DOHH2 (cell line): ENCODE measurements around the gene FOXN3.
"Not testable (repeated sequence)": the region's sequence is repeated elsewhere in the genome, so short reads cannot be mapped to it uniquely, and the experiment has no call there.

ENCODE experiments used
- H3F3A ChIP-seq: fragments of 200-600 bp; sonication (generic), shearing (Covaris generic); 2 replicates; pipeline ENCODE4 v1.6.0; 2016; ENCODE audit warnings: antibody characterized with exemption, mild to moderate bottlenecking; ENCODE audit not compliant: control insufficient read depth, insufficient read depth
- H3K27ac ChIP-seq: fragments of 200-600 bp; sonication (generic); 2 replicates; pipeline ENCODE4 v1.5.1; 2014; ENCODE audit warnings: low read depth, mild to moderate bottlenecking, low read length, moderate library complexity
- H3K27me3 ChIP-seq: fragments of 200-600 bp; sonication (generic); 2 replicates; pipeline ENCODE4 v1.6.1; 2014; ENCODE audit warnings: mild to moderate bottlenecking, low read length, mixed read lengths; ENCODE audit not compliant: control insufficient read depth
- H3K36me3 ChIP-seq: fragments of 200-600 bp; sonication (generic); 2 replicates; pipeline ENCODE4 v1.6.1; 2014; ENCODE audit warnings: mild to moderate bottlenecking, low read length, moderate library complexity, mixed read lengths; ENCODE audit not compliant: control insufficient read depth
- H3K4me1 ChIP-seq: fragments of 200-600 bp; sonication (generic); 2 replicates; pipeline ENCODE4 v1.6.1; 2014; ENCODE audit warnings: mild to moderate bottlenecking, low read length, mixed read lengths; ENCODE audit not compliant: control insufficient read depth
- H3K4me2 ChIP-seq: fragments of 200-600 bp; sonication (generic); 2 replicates; pipeline ENCODE4 v1.6.0; 2014; ENCODE audit warnings: mild to moderate bottlenecking, low read length, moderate library complexity
- H3K4me3 ChIP-seq: fragments of 200-600 bp; sonication (generic); 2 replicates; pipeline ENCODE4 v1.5.1; 2014; ENCODE audit warnings: mild to moderate bottlenecking, low read length, mixed read lengths
- H3K79me2 ChIP-seq: fragments of 200-600 bp; sonication (generic); 2 replicates; pipeline ENCODE4 v1.6.1; 2014; ENCODE audit warnings: mild to moderate bottlenecking, low read length, mixed read lengths; ENCODE audit not compliant: control insufficient read depth
- H3K9me2 ChIP-seq: fragments of 200-600 bp; sonication (generic); replicated peaks from 2 replicates; pipeline ENCODE4 v1.6.1; 2014; ENCODE audit warnings: mild to moderate bottlenecking, low read length, mixed read lengths; ENCODE audit not compliant: control insufficient read depth
- H3K9me3 ChIP-seq: fragments of 200-600 bp; sonication (generic); 2 replicates; pipeline ENCODE4 v1.6.1; 2014; ENCODE audit warnings: antibody characterized with exemption, low read length, mixed read lengths; ENCODE audit not compliant: control insufficient read depth, insufficient read depth
- H4K20me1 ChIP-seq: fragments of 200-600 bp; sonication (generic); 2 replicates; pipeline ENCODE4 v1.6.0; 2014; ENCODE audit warnings: low read depth, mild to moderate bottlenecking, antibody characterized with exemption, low read length, moderate library complexity; ENCODE audit not compliant: control insufficient read depth, insufficient read depth
- EZH2phosphoT487 ChIP-seq: fragments of 200-600 bp; sonication (generic); IDR thresholded peaks from 2 replicates; pipeline ENCODE4 v1.6.1; 2017; ENCODE audit warnings: borderline replicate concordance, mild to moderate bottlenecking, antibody characterized with exemption, low read length, moderate library complexity, mixed read lengths
- TF ChIP-seq, protein P1 (sequence below): fragments of 200-600 bp; sonication (generic); IDR thresholded peaks from one replicate; pipeline ENCODE4 v1.5.1; 2014; ENCODE audit warnings: antibody characterized with exemption, mild to moderate bottlenecking, low read depth, low read length; ENCODE audit not compliant: poor library complexity, severe bottlenecking

FOXN3 gene

DNA sequence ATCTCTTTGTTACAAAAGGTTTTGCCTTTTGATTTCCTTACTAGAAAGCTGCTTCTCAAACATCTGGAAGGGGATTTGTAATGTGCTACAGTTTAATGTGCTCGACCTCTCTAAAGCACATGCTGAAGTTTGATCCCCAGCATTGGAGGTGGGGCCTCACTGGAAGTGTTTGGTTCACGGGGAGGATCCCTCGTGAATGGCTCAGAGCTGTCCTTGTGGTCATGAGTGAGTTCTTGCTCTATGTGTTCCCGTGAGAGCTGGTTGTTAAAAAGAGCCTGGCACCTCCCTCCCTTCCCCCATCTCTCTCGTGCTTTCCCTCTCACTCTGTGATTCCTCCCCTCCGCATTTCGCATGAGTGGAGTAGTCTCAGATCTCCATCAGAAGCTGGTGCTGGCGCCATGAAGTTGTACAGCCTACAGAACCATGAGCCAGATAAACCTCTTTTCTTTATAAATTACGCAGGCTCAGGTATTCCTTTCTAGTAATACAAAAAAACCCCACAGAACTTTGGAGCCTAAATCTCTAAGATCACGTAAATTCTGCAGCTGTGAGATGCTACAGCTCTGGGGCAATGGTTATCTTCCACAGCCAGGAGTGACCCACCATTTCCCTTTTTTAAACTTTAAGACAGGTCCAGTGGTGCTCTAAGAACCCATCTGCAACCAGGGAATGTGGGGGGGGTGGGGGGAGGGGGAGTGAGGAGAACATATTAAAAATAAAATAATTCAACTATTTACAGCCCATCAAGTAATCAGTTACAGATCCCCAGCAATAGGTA, 214.4 kb downstream of the FOXN3 start:
- no peaks in the 10 kb centered on the region for H3F3A ChIP-seq
- no peaks in the 10 kb centered on the region for H3K9me3 ChIP-seq
- no peaks in the 10 kb centered on the region for H4K20me1 ChIP-seq
- no peak overlapping the region for H3K27ac ChIP-seq
- no peak for TF ChIP-seq EZH2phosphoT487
- TF ChIP-seq, protein P1, sequence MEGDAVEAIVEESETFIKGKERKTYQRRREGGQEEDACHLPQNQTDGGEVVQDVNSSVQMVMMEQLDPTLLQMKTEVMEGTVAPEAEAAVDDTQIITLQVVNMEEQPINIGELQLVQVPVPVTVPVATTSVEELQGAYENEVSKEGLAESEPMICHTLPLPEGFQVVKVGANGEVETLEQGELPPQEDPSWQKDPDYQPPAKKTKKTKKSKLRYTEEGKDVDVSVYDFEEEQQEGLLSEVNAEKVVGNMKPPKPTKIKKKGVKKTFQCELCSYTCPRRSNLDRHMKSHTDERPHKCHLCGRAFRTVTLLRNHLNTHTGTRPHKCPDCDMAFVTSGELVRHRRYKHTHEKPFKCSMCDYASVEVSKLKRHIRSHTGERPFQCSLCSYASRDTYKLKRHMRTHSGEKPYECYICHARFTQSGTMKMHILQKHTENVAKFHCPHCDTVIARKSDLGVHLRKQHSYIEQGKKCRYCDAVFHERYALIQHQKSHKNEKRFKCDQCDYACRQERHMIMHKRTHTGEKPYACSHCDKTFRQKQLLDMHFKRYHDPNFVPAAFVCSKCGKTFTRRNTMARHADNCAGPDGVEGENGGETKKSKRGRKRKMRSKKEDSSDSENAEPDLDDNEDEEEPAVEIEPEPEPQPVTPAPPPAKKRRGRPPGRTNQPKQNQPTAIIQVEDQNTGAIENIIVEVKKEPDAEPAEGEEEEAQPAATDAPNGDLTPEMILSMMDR: no peak
- no peak overlapping the region for H3K4me2 ChIP-seq
- H3K36me3 ChIP-seq: no peaks in the 10 kb centered on the region
- no peaks in the 10 kb centered on the region for H3K4me1 ChIP-seq
- H3K9me2 ChIP-seq: no peaks in the 10 kb centered on the region
- H3K27me3 ChIP-seq: no peaks in the 10 kb centered on the region
- no peak overlapping the region for H3K4me3 ChIP-seq
- H3K79me2 ChIP-seq: no peaks in the 10 kb centered on the region

DNA sequence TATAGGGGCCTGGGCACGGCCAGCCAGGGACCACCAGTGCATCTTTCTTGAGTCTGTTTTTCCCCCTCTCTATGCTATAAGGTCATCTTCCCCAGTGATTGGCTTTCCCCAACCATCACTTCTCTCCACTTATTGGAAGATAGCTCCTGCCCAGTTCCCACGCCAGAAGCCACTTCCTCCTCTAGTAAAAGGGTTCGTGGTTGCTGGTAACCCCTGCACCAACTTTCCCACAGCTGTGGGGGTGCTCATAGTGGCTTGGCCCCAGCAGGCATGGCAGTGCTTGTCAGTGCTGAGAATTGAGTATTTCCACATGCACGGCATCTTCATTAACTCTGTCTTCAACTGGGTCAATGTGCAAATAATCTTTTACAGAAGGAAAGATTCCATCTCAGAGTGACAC, 215.4 kb downstream of the FOXN3 start:
- H3K4me2 ChIP-seq: no peak overlapping the region
- no peak overlapping the region for H3K27ac ChIP-seq
- no peaks in the 10 kb centered on the region for H3K4me1 ChIP-seq
- H3K9me3 ChIP-seq: no peaks in the 10 kb centered on the region
- no peaks in the 10 kb centered on the region for H3F3A ChIP-seq
- no peaks in the 10 kb centered on the region for H3K79me2 ChIP-seq
- H3K27me3 ChIP-seq: no peaks in the 10 kb centered on the region
- H3K36me3 ChIP-seq: no peaks in the 10 kb centered on the region
- H3K9me2 ChIP-seq: no peaks in the 10 kb centered on the region
- no peak overlapping the region for H3K4me3 ChIP-seq
- no peaks in the 10 kb centered on the region for H4K20me1 ChIP-seq
- TF ChIP-seq, protein P1: no peak
- no peak for TF ChIP-seq EZH2phosphoT487

- H3K27me3 ChIP-seq, H3K4me1 ChIP-seq, H3K27ac ChIP-seq, H3F3A ChIP-seq, H3K9me3 ChIP-seq, H3K9me2 ChIP-seq, H3K4me3 ChIP-seq, H3K36me3 ChIP-seq, H3K4me2 ChIP-seq, H4K20me1 ChIP-seq, H3K79me2 ChIP-seq: not testable (repeated sequence)
Measured at GRCh38 chr14:89199357-89199756, 217.7 kb downstream of the FOXN3 start.

GRCh38 chr14:89198544-89199329, 218.3 kb downstream of the FOXN3 start:
- Histone ChIP-seq H4K20me1 (no peaks in the 10 kb centered on the region), H3K4me1 (no peaks in the 10 kb centered on the region), H3F3A (no peaks in the 10 kb centered on the region), H3K27ac (no peak overlapping the region), H3K36me3 (no peaks in the 10 kb centered on the region), H3K9me3 (no peaks in the 10 kb centered on the region), H3K79me2 (no peaks in the 10 kb centered on the region), H3K4me2 (no peak overlapping the region), H3K4me3 (no peak overlapping the region), H3K27me3 (no peaks in the 10 kb centered on the region), H3K9me2 (no peaks in the 10 kb centered on the region)
- TF ChIP-seq EZH2phosphoT487: no peak
- TF ChIP-seq, protein P1: no peak
